ENCODE results near the gene EMX2. TPM values are rescaled to one million over a fixed set of nuclear protein-coding genes. Genes with fewer than 3 reads are reported as not detected.

Gene EMX2
- total RNA-seq, 1 donor from 2014 or later, result 0.47 TPM

- no peaks in the 10 kb centered on the region for H3K36me3 Mint-ChIP-seq (ENCODE audit: unreplicated experiment)
- H3K27ac Mint-ChIP-seq (ENCODE audit: unreplicated experiment), result no peak overlapping the region
- DNase-seq, result no peak
- H3K4me1 Mint-ChIP-seq (ENCODE audit: low read depth, unreplicated experiment), result peaks cover 6% of the 10 kb centered on the region
- H3K9me3 Mint-ChIP-seq (ENCODE audit: unreplicated experiment), result peaks cover 1% of the 10 kb centered on the region
- H3K4me3 Mint-ChIP-seq (ENCODE audit: unreplicated experiment), result no peak overlapping the region
- no peaks in the 10 kb centered on the region for H3K27me3 Mint-ChIP-seq (ENCODE audit: unreplicated experiment)
- TF ChIP-seq, protein P1, sequence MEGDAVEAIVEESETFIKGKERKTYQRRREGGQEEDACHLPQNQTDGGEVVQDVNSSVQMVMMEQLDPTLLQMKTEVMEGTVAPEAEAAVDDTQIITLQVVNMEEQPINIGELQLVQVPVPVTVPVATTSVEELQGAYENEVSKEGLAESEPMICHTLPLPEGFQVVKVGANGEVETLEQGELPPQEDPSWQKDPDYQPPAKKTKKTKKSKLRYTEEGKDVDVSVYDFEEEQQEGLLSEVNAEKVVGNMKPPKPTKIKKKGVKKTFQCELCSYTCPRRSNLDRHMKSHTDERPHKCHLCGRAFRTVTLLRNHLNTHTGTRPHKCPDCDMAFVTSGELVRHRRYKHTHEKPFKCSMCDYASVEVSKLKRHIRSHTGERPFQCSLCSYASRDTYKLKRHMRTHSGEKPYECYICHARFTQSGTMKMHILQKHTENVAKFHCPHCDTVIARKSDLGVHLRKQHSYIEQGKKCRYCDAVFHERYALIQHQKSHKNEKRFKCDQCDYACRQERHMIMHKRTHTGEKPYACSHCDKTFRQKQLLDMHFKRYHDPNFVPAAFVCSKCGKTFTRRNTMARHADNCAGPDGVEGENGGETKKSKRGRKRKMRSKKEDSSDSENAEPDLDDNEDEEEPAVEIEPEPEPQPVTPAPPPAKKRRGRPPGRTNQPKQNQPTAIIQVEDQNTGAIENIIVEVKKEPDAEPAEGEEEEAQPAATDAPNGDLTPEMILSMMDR (IDR thresholded peaks at IDR 0.05; ENCODE audit: partially characterized antibody, unreplicated experiment), result no peak
These were observed 25.9 kb upstream of the EMX2 start for GRCh38 chr10:117516681-117517080.

GRCh38 chr10:117518246-117518645, 24.3 kb upstream of the EMX2 start:
- H3K27me3 Mint-ChIP-seq (ENCODE audit: unreplicated experiment), result peaks cover under 1% of the 10 kb centered on the region
- TF ChIP-seq, protein P1 (IDR thresholded peaks at IDR 0.05; ENCODE audit: partially characterized antibody, unreplicated experiment), result no peak
- peaks cover 1% of the 10 kb centered on the region for H3K9me3 Mint-ChIP-seq (ENCODE audit: unreplicated experiment)
- no peak overlapping the region for H3K4me3 Mint-ChIP-seq (ENCODE audit: unreplicated experiment)
- H3K27ac Mint-ChIP-seq (ENCODE audit: unreplicated experiment), result peak overlapping the region; percentile 4
- no peak for DNase-seq
- peaks cover 6% of the 10 kb centered on the region for H3K4me1 Mint-ChIP-seq (ENCODE audit: low read depth, unreplicated experiment)
- H3K36me3 Mint-ChIP-seq (ENCODE audit: unreplicated experiment), result no peaks in the 10 kb centered on the region

DNA sequence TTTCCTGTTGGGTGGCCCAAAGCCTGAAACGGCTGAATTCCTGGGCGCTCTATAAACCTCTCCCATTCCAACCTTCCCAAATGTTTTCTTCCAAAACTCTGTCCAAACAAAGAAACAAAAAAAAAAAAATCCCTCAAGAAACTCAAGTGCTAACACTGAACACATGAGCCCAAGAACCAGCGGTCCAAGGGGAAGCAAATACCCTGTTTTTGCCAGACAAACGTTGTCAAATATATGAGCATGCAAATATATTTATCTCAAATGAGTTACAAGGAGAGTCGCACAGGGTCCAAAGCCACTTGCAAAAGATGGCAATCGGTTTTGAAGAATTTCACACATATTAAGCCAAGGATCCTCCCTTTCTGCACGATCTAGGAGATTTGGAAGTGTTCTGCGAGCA, 23.3 kb upstream of the EMX2 start:
- peaks cover 1% of the 10 kb centered on the region for H3K9me3 Mint-ChIP-seq (ENCODE audit: unreplicated experiment)
- H3K27me3 Mint-ChIP-seq (ENCODE audit: unreplicated experiment), result peaks cover 3% of the 10 kb centered on the region
- no peaks in the 10 kb centered on the region for H3K36me3 Mint-ChIP-seq (ENCODE audit: unreplicated experiment)
- H3K4me3 Mint-ChIP-seq (ENCODE audit: unreplicated experiment), result no peak overlapping the region
- TF ChIP-seq, protein P1 (IDR thresholded peaks at IDR 0.05; ENCODE audit: partially characterized antibody, unreplicated experiment), result no peak
- no peak for DNase-seq
- H3K4me1 Mint-ChIP-seq (ENCODE audit: low read depth, unreplicated experiment), result peaks cover 2% of the 10 kb centered on the region
- no peak overlapping the region for H3K27ac Mint-ChIP-seq (ENCODE audit: unreplicated experiment)

DNA sequence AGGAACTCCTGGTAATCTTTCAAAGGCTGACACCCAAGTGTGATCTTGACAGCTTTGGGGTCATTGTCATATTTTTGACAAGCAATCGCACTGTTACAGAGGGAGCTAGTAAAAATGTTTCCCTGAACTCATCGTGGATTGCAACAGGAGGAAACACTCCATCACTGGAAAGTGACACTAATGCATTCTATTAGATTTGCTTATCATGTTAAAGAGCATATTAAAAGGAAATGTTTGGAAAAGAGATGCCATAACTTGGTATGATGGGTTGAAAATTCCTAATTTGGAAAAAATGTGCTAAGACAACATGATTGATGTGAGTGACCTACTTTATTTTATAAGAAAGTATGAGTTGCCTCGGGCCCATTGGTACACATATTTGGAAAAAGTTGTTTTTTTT, 22.7 kb upstream of the EMX2 start:
- no peak for DNase-seq
- H3K4me1 Mint-ChIP-seq (ENCODE audit: low read depth, unreplicated experiment), result no peaks in the 10 kb centered on the region
- H3K27me3 Mint-ChIP-seq (ENCODE audit: unreplicated experiment), result peaks cover 3% of the 10 kb centered on the region
- H3K36me3 Mint-ChIP-seq (ENCODE audit: unreplicated experiment), result no peaks in the 10 kb centered on the region
- H3K4me3 Mint-ChIP-seq (ENCODE audit: unreplicated experiment), result no peak overlapping the region
- H3K27ac Mint-ChIP-seq (ENCODE audit: unreplicated experiment), result no peak overlapping the region
- H3K9me3 Mint-ChIP-seq (ENCODE audit: unreplicated experiment), result peaks cover 1% of the 10 kb centered on the region
- TF ChIP-seq, protein P1 (IDR thresholded peaks at IDR 0.05; ENCODE audit: partially characterized antibody, unreplicated experiment), result no peak

DNA sequence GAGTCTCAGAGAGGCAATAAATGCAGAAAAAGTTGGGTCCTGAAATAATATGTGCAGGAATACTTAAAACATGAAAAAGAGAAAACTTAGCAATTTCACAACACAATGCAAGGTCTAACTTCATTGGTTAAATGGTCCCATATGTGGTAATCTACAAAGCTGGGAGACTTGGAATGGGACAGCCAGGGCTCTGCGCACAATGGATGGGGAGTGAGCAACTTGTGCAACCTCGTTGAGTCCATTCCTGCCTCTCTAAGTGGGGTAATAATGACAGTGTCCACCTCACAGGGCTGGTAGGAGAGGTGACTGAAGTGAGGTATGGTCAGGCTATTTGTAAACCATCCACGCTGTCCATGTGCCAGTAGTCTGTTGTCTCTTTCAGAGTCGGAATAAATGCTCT, 11.8 kb upstream of the EMX2 start:
- Mint-ChIP-seq H3K4me3 (ENCODE audit: unreplicated experiment) (peak overlapping the region; percentile 13), H3K9me3 (ENCODE audit: unreplicated experiment) (peaks cover 10% of the 10 kb centered on the region), H3K36me3 (ENCODE audit: unreplicated experiment) (no peaks in the 10 kb centered on the region), H3K27ac (ENCODE audit: unreplicated experiment) (no peak overlapping the region), H3K4me1 (ENCODE audit: low read depth, unreplicated experiment) (peaks cover 18% of the 10 kb centered on the region), H3K27me3 (ENCODE audit: unreplicated experiment) (peaks cover 24% of the 10 kb centered on the region)
- TF ChIP-seq, protein P1 (IDR thresholded peaks at IDR 0.05; ENCODE audit: partially characterized antibody, unreplicated experiment), result no peak
- no peak for DNase-seq
